ENCODE data around the gene TRAPPC6A.
A peak's percentile ranks its signal among the peaks of the same experiment; 100 is the strongest.

Gene TRAPPC6A

GRCh38 chr19:45171211-45171623 lies 6.8 kb downstream of the TRAPPC6A start:
- no peak for DNase-seq (ENCODE audit: low read depth)
- H3K4me3 ChIP-seq (ENCODE audit: low read depth, low read length) = no peak overlapping the region
- TF ChIP-seq, protein P1, sequence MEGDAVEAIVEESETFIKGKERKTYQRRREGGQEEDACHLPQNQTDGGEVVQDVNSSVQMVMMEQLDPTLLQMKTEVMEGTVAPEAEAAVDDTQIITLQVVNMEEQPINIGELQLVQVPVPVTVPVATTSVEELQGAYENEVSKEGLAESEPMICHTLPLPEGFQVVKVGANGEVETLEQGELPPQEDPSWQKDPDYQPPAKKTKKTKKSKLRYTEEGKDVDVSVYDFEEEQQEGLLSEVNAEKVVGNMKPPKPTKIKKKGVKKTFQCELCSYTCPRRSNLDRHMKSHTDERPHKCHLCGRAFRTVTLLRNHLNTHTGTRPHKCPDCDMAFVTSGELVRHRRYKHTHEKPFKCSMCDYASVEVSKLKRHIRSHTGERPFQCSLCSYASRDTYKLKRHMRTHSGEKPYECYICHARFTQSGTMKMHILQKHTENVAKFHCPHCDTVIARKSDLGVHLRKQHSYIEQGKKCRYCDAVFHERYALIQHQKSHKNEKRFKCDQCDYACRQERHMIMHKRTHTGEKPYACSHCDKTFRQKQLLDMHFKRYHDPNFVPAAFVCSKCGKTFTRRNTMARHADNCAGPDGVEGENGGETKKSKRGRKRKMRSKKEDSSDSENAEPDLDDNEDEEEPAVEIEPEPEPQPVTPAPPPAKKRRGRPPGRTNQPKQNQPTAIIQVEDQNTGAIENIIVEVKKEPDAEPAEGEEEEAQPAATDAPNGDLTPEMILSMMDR (IDR thresholded peaks at IDR 0.05; ENCODE audit: low read depth, low read length, missing control alignments) = no peak

DNA sequence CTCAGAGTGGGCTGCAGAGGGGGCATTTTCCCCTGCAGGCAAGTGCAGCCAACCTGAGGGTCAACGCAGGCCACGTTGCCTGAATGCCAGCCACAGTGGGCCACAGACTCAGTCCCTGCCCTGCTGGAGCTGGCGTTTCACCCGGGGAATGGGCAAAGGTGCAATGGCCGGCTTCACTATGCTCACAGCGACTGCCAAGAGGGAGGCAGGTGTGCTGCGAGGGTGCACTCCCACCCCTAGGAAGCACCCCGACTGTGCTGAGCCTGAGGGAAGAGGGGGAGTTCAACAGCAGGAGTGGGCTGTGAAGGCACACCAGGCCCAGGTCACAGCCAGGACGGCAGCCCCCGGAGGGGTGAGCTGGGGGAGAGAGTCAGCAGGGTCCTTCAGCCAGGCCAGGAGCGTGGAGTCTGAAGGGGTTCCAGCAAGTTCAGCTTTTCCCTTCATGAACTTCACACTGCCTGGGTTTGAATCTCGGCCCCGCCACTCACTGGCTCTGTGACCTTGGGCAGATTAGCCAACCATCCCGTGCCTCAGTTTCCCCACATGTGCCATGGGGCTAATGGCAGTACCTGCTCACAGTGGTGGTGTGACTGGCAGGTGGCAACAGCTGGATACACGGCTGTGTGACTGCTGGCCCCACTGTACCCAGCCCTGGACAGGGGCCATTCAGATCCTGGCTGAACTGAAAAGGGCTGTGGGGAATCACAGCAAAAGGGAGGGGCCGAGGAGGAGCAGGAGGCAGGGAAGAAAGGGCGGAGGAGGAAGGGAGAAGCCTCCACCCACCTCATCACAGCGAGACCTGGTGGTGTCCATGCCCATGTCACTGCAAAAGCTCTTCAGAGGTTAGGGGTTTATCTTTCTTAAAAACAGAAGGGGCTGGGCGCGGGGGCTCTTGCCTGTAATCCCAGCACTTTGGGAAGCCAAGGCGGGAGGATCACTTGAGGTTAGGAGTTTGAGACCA lies 7.6 kb downstream of the TRAPPC6A start:
- TF ChIP-seq, protein P1 (IDR thresholded peaks at IDR 0.05; ENCODE audit: low read depth, low read length, missing control alignments) = no peak
- no peak overlapping the region for H3K4me3 ChIP-seq (ENCODE audit: low read depth, low read length)
- no peak for DNase-seq (ENCODE audit: low read depth)

DNA sequence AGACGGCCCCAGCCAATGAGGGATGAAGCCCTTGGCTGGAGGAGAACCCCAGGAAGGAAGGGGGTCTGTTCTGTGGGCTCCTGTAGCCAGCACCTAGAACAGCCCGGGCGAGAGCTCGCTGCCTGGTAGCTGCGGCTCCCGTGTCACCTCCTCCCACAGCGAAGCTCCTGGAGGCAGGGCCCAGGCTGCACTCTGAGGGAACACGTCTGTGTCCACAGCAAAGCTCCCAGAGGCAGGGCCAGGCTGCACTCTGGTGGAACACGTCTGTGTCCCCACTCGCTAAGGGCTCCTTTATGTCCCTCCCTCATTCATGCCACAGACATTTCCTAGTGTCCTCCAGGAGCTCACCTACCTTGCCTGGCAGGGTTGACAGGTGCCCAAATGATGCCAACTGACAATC lies 8.4 kb downstream of the TRAPPC6A start:
- TF ChIP-seq, protein P1 (IDR thresholded peaks at IDR 0.05; ENCODE audit: low read depth, low read length, missing control alignments) = no peak
- no peak for DNase-seq (ENCODE audit: low read depth)

DNA sequence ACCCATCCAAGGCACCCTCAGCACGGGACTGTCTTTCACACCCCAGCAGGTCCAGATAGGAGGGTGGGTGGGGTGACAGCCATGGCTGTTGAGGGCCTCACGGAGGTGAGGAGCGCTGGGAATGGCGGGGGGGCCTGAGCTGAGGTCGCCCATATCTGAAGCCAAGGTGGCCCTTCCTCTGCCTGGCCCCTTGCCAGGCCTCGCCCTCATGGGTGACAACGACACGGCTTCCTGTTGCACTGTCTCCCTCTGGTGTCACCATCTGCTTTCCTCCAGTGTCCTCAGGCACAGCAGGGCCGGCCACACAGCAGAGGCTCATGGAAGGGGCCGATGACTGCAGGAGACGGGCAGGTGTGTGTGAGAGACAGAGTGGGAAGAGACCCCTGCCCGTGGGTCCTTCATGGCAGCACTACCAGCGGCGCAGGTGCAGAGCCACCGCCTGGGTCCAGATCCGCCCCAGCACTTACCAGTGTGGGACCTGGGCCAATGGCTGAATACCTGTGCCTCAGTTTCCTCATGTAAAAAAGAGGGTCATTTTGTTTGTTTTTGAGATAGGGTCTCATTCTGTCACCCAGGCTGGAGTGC lies 9.2 kb downstream of the TRAPPC6A start:
- TF ChIP-seq, protein P1 (IDR thresholded peaks at IDR 0.05; ENCODE audit: low read depth, low read length, missing control alignments) = no peak
- H3K4me3 ChIP-seq (ENCODE audit: low read depth, low read length) = no peak overlapping the region
- no peak for DNase-seq (ENCODE audit: low read depth)

More for the DNA sequence above, 8.4 kb downstream of the TRAPPC6A start:
- H3K4me3 ChIP-seq (ENCODE audit: low read depth, low read length) = no peak overlapping the region

- H3K4me3 ChIP-seq (ENCODE audit: low read depth, low read length) = no peak overlapping the region
- DNase-seq (ENCODE audit: low read depth) = no peak
- TF ChIP-seq, protein P1 (IDR thresholded peaks at IDR 0.05; ENCODE audit: low read depth, low read length, missing control alignments) = no peak
Observed at GRCh38 chr19:45166723-45167252, 11.2 kb downstream of the TRAPPC6A start.

GRCh38 chr19:45164577-45165335 lies 13.3 kb downstream of the TRAPPC6A start:
- peak; percentile 52 for DNase-seq (ENCODE audit: low read depth)
- no peak overlapping the region for H3K4me3 ChIP-seq (ENCODE audit: low read depth, low read length)
- TF ChIP-seq, protein P1 (IDR thresholded peaks at IDR 0.05; ENCODE audit: low read depth, low read length, missing control alignments) = no peak
